ENCODE measurements around the gene PRCP.

DNA sequence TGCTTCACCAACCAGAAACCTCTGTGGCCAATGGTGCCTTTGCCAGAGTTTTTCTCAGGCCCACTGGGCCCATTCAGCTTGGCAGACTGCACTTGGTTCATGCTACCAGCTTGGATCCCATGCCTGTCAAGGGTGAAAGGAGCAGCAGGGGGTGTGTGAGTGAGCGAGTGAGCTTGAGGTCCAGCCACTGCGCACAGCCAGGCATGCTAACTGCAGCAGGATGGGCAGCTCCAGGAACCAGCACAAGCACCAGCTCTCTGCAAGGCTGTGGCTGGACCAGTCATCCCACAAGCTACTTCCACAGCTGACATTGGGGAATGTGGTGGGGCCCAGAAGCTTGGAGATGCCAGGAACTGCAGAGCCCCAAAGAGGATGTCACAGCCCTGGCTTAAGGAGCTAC lies 42.1 kb upstream of the PRCP start:
- TF ChIP-seq, protein P1, sequence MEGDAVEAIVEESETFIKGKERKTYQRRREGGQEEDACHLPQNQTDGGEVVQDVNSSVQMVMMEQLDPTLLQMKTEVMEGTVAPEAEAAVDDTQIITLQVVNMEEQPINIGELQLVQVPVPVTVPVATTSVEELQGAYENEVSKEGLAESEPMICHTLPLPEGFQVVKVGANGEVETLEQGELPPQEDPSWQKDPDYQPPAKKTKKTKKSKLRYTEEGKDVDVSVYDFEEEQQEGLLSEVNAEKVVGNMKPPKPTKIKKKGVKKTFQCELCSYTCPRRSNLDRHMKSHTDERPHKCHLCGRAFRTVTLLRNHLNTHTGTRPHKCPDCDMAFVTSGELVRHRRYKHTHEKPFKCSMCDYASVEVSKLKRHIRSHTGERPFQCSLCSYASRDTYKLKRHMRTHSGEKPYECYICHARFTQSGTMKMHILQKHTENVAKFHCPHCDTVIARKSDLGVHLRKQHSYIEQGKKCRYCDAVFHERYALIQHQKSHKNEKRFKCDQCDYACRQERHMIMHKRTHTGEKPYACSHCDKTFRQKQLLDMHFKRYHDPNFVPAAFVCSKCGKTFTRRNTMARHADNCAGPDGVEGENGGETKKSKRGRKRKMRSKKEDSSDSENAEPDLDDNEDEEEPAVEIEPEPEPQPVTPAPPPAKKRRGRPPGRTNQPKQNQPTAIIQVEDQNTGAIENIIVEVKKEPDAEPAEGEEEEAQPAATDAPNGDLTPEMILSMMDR (IDR thresholded peaks at IDR 0.05), result no peak
- TF ChIP-seq POLR2AphosphoS5 (IDR thresholded peaks at IDR 0.05; ENCODE audit: low read depth, low read length), result no peak
- TF ChIP-seq, protein P2, sequence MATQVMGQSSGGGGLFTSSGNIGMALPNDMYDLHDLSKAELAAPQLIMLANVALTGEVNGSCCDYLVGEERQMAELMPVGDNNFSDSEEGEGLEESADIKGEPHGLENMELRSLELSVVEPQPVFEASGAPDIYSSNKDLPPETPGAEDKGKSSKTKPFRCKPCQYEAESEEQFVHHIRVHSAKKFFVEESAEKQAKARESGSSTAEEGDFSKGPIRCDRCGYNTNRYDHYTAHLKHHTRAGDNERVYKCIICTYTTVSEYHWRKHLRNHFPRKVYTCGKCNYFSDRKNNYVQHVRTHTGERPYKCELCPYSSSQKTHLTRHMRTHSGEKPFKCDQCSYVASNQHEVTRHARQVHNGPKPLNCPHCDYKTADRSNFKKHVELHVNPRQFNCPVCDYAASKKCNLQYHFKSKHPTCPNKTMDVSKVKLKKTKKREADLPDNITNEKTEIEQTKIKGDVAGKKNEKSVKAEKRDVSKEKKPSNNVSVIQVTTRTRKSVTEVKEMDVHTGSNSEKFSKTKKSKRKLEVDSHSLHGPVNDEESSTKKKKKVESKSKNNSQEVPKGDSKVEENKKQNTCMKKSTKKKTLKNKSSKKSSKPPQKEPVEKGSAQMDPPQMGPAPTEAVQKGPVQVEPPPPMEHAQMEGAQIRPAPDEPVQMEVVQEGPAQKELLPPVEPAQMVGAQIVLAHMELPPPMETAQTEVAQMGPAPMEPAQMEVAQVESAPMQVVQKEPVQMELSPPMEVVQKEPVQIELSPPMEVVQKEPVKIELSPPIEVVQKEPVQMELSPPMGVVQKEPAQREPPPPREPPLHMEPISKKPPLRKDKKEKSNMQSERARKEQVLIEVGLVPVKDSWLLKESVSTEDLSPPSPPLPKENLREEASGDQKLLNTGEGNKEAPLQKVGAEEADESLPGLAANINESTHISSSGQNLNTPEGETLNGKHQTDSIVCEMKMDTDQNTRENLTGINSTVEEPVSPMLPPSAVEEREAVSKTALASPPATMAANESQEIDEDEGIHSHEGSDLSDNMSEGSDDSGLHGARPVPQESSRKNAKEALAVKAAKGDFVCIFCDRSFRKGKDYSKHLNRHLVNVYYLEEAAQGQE (IDR thresholded peaks at IDR 0.05; ENCODE audit: insufficient read depth in 1 of 2, low read depth in 2 of 2, low read length in 1 of 2), result no peak
